GM23248 (cell line): ENCODE results near the gene OR5H2. TPM values are rescaled to one million over a fixed set of nuclear protein-coding genes. Genes with fewer than 3 reads are reported as not detected.

Experiments used
- DNase-seq: peaks from one replicate; pipeline ENCODE4 v3.0.0-alpha.2; 2015
- H2AFZ ChIP-seq: fragments of 200-600 bp; sonication (generic); 2 replicates; pipeline ENCODE4 v1.6.1; 2016; ENCODE audit warnings: antibody characterized with exemption
- H3F3A ChIP-seq: fragments of 200-600 bp; sonication (generic); 2 replicates; pipeline ENCODE4 v1.6.1; 2016; ENCODE audit warnings: mild to moderate bottlenecking, antibody characterized with exemption, mixed run types; ENCODE audit not compliant: insufficient read depth
- H3K27ac ChIP-seq: fragments of 200-600 bp; sonication (generic); 2 replicates; pipeline ENCODE4 v1.5.1; 2016; ENCODE audit warnings: mild to moderate bottlenecking
- H3K27me3 ChIP-seq: fragments of 200-600 bp; sonication (generic); replicated peaks from 2 replicates; pipeline ENCODE4 v1.6.1; 2016; ENCODE audit warnings: mild to moderate bottlenecking; ENCODE audit not compliant: insufficient read depth
- H3K36me3 ChIP-seq: fragments of 200-600 bp; sonication (generic); 2 replicates; pipeline ENCODE4 v1.6.1; 2016; ENCODE audit warnings: low read depth, mild to moderate bottlenecking
- H3K4me1 ChIP-seq: fragments of 200-600 bp; sonication (generic); 2 replicates; pipeline ENCODE4 v1.6.1; 2016; ENCODE audit warnings: mild to moderate bottlenecking; ENCODE audit not compliant: insufficient read depth
- H3K4me2 ChIP-seq: fragments of 200-600 bp; sonication (generic); one replicate; pipeline ENCODE4 v1.6.1; 2016; ENCODE audit warnings: mild to moderate bottlenecking; ENCODE audit not compliant: unreplicated experiment
- H3K4me3 ChIP-seq: fragments of 200-600 bp; sonication (generic); 2 replicates; pipeline ENCODE4 v1.5.1; 2016; ENCODE audit warnings: mild to moderate bottlenecking
- H3K79me2 ChIP-seq: fragments of 200-600 bp; sonication (generic); 2 replicates; pipeline ENCODE4 v1.6.1; 2016; ENCODE audit warnings: mild to moderate bottlenecking; ENCODE audit not compliant: insufficient read depth
- H3K9ac ChIP-seq: fragments of 200-600 bp; sonication (generic); 2 replicates; pipeline ENCODE4 v1.6.1; 2016; ENCODE audit warnings: mild to moderate bottlenecking
- H3K9me2 ChIP-seq: fragments of 200-600 bp; sonication (generic); 2 replicates; pipeline ENCODE4 v1.6.1; 2016; ENCODE audit warnings: mixed run types, mild to moderate bottlenecking, moderate library complexity; ENCODE audit not compliant: insufficient read depth
- H3K9me3 ChIP-seq: fragments of 200-600 bp; sonication (generic); one replicate; pipeline ENCODE4 v1.6.1; 2017; ENCODE audit warnings: low read depth
- H4K20me1 ChIP-seq: fragments of 200-600 bp; sonication (generic); 2 replicates; pipeline ENCODE4 v1.6.0; 2016; ENCODE audit not compliant: insufficient read depth
- EZH2 ChIP-seq: fragments of 200-600 bp; sonication (generic); IDR thresholded peaks from 2 replicates; pipeline ENCODE4 v1.6.1; 2018; ENCODE audit warnings: antibody characterized with exemption, mild to moderate bottlenecking; ENCODE audit not compliant: insufficient read depth, poor library complexity, severe bottlenecking
- EZH2phosphoT487 ChIP-seq: fragments of 200-600 bp; sonication (generic); IDR thresholded peaks from 2 replicates; pipeline ENCODE4 v1.6.1; 2018; ENCODE audit warnings: antibody characterized with exemption, moderate library complexity, mild to moderate bottlenecking, low read depth; ENCODE audit not compliant: insufficient read depth
- WGBS, 2 experiments: methylation state at CpG; one replicate each; pipeline ENCODE4 v1.1.6; 2015 to 2017; ENCODE audit warnings: low lambda C conversion rate in 2 of 2, low coverage in 1 of 2; ENCODE audit errors: missing lambda C conversion rate in 2 of 2; 5-methylcytosine and 5-hydroxymethylcytosine counted together
- in situ Hi-C: fragments of 300-500 bp; cut with MboI; formaldehyde crosslinking; loops from 2 replicates; pipeline ENCODE4 v1.15.0; 2020
- polyA plus RNA-seq: library from polyadenylated mRNA; unstranded; fragments of >200 nt; fragmentation: Nextera tagmentation; extraction: Ambion mirVana; gene quantifications from 2 replicates; pipeline ENCODE4 v1.2.1, GENCODE V29; 2016
- total RNA-seq: library from RNA; depleted of rRNA; stranded (reverse); fragments of >200 nt; shearing (Covaris generic); gene quantifications from 2 replicates; pipeline ENCODE4 v1.2.3, GENCODE V29; 2014; rRNA removed

Gene OR5H2
- total RNA-seq: not detected in 2 replicates
- not detected in 2 replicates for polyA plus RNA-seq

GRCh38 chr3:98282205-98282604, at the start of gene OR5H2:
Gene OR5H2, plus strand, starts transcription at chr3:98282505. Its CDS starts 398 bp downstream, at chr3:98282903.
- Histone ChIP-seq H3K4me3 (no peak within 1 kb of the TSS), H3F3A (no peaks in the 10 kb centered on the region), H3K9ac (no peak within 1 kb of the TSS), H3K9me3 (no peaks in the 10 kb centered on the region), H3K4me2 (no peak within 1 kb of the TSS), H3K27me3 (no peaks in the 10 kb centered on the region), H3K4me1 (no peaks in the 10 kb centered on the region), H3K36me3 (no peaks in the 10 kb centered on the region), H2AFZ (no peak within 1 kb of the TSS), H3K9me2 (no peaks in the 10 kb centered on the region), H3K79me2 (no peaks in the 10 kb centered on the region), H4K20me1 (no peaks in the 10 kb centered on the region), H3K27ac (no peak within 1 kb of the TSS)
- DNase-seq: no peak
- in situ Hi-C loops: no loop called here
- TF ChIP-seq EZH2: no peak
- TF ChIP-seq EZH2phosphoT487: no peak
- 16 to 17% methylated on average over 2 of the region's 2 CpGs for WGBS, 2 experiments

- H3K36me3 ChIP-seq: no peaks in the 10 kb centered on the region
- H3K9me3 ChIP-seq: no peaks in the 10 kb centered on the region
- no peak overlapping the region for H2AFZ ChIP-seq
- no peak overlapping the region for H3K4me3 ChIP-seq
- H3F3A ChIP-seq: no peaks in the 10 kb centered on the region
- no peak for TF ChIP-seq EZH2phosphoT487
- H3K9me2 ChIP-seq: no peaks in the 10 kb centered on the region
- no peaks in the 10 kb centered on the region for H4K20me1 ChIP-seq
- in situ Hi-C loops: no loop called here
- no peak overlapping the region for H3K4me2 ChIP-seq
- no peak overlapping the region for H3K27ac ChIP-seq
- H3K27me3 ChIP-seq: no peaks in the 10 kb centered on the region
- H3K4me1 ChIP-seq: no peaks in the 10 kb centered on the region
- 20 to 21% methylated on average over 5 of the region's 5 CpGs for WGBS, 2 experiments
- DNase-seq: no peak
- no peaks in the 10 kb centered on the region for H3K79me2 ChIP-seq
- no peak overlapping the region for H3K9ac ChIP-seq
Measured at GRCh38 chr3:98233468-98233867, 48.8 kb upstream of the OR5H2 start.

GRCh38 chr3:98240131-98240530, 42.2 kb upstream of the OR5H2 start:
- H3K27me3 ChIP-seq: no peaks in the 10 kb centered on the region
- H3K36me3 ChIP-seq: no peaks in the 10 kb centered on the region
- no peaks in the 10 kb centered on the region for H3K4me1 ChIP-seq
- no peak overlapping the region for H3K4me2 ChIP-seq
- H3K79me2 ChIP-seq: no peaks in the 10 kb centered on the region
- H3K9ac ChIP-seq: no peak overlapping the region
- H4K20me1 ChIP-seq: no peaks in the 10 kb centered on the region
- H3K27ac ChIP-seq: no peak overlapping the region
- no peak for DNase-seq
- H2AFZ ChIP-seq: no peak overlapping the region
- TF ChIP-seq EZH2phosphoT487 (no peak), EZH2 (no peak)
- no peaks in the 10 kb centered on the region for H3K9me2 ChIP-seq
- H3K4me3 ChIP-seq: no peak overlapping the region
- no peaks in the 10 kb centered on the region for H3K9me3 ChIP-seq
- in situ Hi-C loops: no loop called here
- no peaks in the 10 kb centered on the region for H3F3A ChIP-seq

- Histone ChIP-seq H4K20me1 (no peaks in the 10 kb centered on the region), H3K36me3 (no peaks in the 10 kb centered on the region), H3K4me3 (no peak overlapping the region), H3K4me1 (no peaks in the 10 kb centered on the region), H3K79me2 (no peaks in the 10 kb centered on the region), H3K9me2 (no peaks in the 10 kb centered on the region), H3K27me3 (no peaks in the 10 kb centered on the region), H2AFZ (no peak overlapping the region), H3F3A (no peaks in the 10 kb centered on the region), H3K9me3 (no peaks in the 10 kb centered on the region), H3K9ac (no peak overlapping the region), H3K27ac (no peak overlapping the region), H3K4me2 (no peak overlapping the region)
- WGBS, 2 experiments: 5 to 9% methylated on average over 1 of the region's 1 CpG
- TF ChIP-seq EZH2phosphoT487: no peak
- TF ChIP-seq EZH2: no peak
- no peak for DNase-seq
- in situ Hi-C loops: no loop called here
Measured at GRCh38 chr3:98242155-98242554, 40.1 kb upstream of the OR5H2 start.

DNA sequence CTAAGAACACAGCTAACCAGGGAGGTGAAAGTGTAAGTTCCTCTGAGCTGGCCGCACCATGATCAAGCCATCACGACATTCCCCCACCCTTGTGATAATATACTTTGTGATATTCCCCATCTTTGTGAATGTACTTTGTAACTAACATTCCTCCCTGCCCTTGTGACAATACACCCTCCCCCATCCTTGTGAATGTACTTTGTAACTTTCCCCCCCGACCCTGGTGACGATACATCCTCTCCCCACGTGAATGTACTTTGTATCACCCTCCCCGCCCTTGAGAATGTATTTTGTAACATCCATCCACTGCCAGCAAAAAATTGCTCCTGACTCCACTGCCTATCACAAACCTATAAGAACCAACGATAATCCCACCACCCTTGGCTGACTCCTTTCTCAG, 38.5 kb upstream of the OR5H2 start:
- Histone ChIP-seq H3K4me2 (no peak overlapping the region), H3F3A (no peaks in the 10 kb centered on the region), H3K79me2 (no peaks in the 10 kb centered on the region), H3K4me1 (no peaks in the 10 kb centered on the region), H3K4me3 (no peak overlapping the region), H2AFZ (no peak overlapping the region), H3K27me3 (no peaks in the 10 kb centered on the region), H3K9me2 (no peaks in the 10 kb centered on the region), H3K9me3 (no peaks in the 10 kb centered on the region), H4K20me1 (no peaks in the 10 kb centered on the region), H3K27ac (no peak overlapping the region), H3K9ac (no peak overlapping the region), H3K36me3 (no peaks in the 10 kb centered on the region)
- in situ Hi-C loops: no loop called here
- TF ChIP-seq EZH2phosphoT487: no peak
- TF ChIP-seq EZH2: no peak
- 27 to 31% methylated on average over 7 of the region's 7 CpGs for WGBS, 2 experiments
- DNase-seq: no peak
